Right atrium auricular region (tissue), 2 donors: Measurements from ENCODE around the gene IGFN1. TPM values are rescaled to one million over a fixed set of nuclear protein-coding genes. Genes with fewer than 3 reads are reported as not detected.

Source experiments
- DNase-seq: peaks from one replicate; pipeline ENCODE4 v3.0.0-alpha.2; 2019; ENCODE audit warnings: low spot score
- H3K27ac ChIP-seq, 2 donors: fragments of 200-600 bp; sonication (generic); 1 replicate in 1 of 2; 2 replicates in 1 of 2; pipeline ENCODE4 v1.5.1; 2016 to 2019
- H3K27me3 ChIP-seq, 2 donors: fragments of 200-600 bp; sonication (generic); one replicate each; pipeline versions ENCODE4 v1.5.1 to v1.6.0; 2017 to 2019
- H3K36me3 ChIP-seq: fragments of 200-600 bp; sonication (generic); one replicate; pipeline ENCODE4 v1.5.1; 2016
- H3K4me1 ChIP-seq, 2 donors: fragments of 200-600 bp; sonication (generic); one replicate each; pipeline versions ENCODE4 v1.5.1 to v1.6.0; 2017 to 2019
- H3K4me3 ChIP-seq, 2 donors: fragments of 200-600 bp; sonication (generic); 1 replicate in 1 of 2; 2 replicates in 1 of 2; pipeline ENCODE4 v1.5.1; 2017 to 2019; ENCODE audit warnings: mild to moderate bottlenecking in 1 of 2, moderate library complexity in 1 of 2
- H3K9me3 ChIP-seq, 2 donors: fragments of 200-600 bp; sonication (generic); one replicate each; pipeline ENCODE4 v1.5.1; 2019
- CTCF ChIP-seq, 2 donors: fragments of 200-600 bp; sonication (generic); IDR thresholded peaks; one replicate each; pipeline ENCODE4 v1.5.1; 2019; ENCODE audit warnings: antibody characterized with exemption in 2 of 2
- total RNA-seq, 2 donors: library from RNA; depleted of rRNA; stranded (reverse); fragments of >200 nt; gene quantifications; one replicate each; pipeline ENCODE4 v1.1.0, GENCODE V29; 2016

Gene IGFN1
- not detected for total RNA-seq

GRCh38 chr1:201190624-201191051 is at the start of gene IGFN1:
Gene IGFN1, plus strand, starts transcription at chr1:201190824. Its CDS starts 2,470 bp downstream, at chr1:201193294.
- Histone ChIP-seq H3K36me3 (no peaks in the 10 kb centered on the region), H3K27ac (no peak within 1 kb of the TSS), H3K4me1 (no peaks in the 10 kb centered on the region), H3K9me3 (no peaks in the 10 kb centered on the region), H3K27me3 (no peaks in the 10 kb centered on the region), H3K4me3 (no peak within 1 kb of the TSS)
- TF ChIP-seq CTCF (IDR thresholded peaks at IDR 0.05): no peak
- no peak for DNase-seq

- peaks cover 0 to 23% of the 10 kb centered on the region in 2 donors for H3K4me1 ChIP-seq
- H3K36me3 ChIP-seq: peaks cover 54% of the 10 kb centered on the region
- H3K4me3 ChIP-seq: no peak overlapping the region
- H3K27ac ChIP-seq: no peak overlapping the region
- no peaks in the 10 kb centered on the region for H3K9me3 ChIP-seq
- TF ChIP-seq CTCF (IDR thresholded peaks at IDR 0.05): no peak
- H3K27me3 ChIP-seq: no peaks in the 10 kb centered on the region
- no peak for DNase-seq
These were observed 49.7 kb upstream of the IGFN1 start for GRCh38 chr1:201140941-201141260.

- Histone ChIP-seq H3K27ac (no peak overlapping the region), H3K36me3 (peaks cover 59% of the 10 kb centered on the region), H3K27me3 (no peaks in the 10 kb centered on the region), H3K9me3 (no peaks in the 10 kb centered on the region), H3K4me3 (no peak overlapping the region), H3K4me1 (peaks cover 0 to 23% of the 10 kb centered on the region in 2 donors)
- no peak for DNase-seq
- no peak for TF ChIP-seq CTCF (IDR thresholded peaks at IDR 0.05)
These were observed 49.2 kb upstream of the IGFN1 start for GRCh38 chr1:201141418-201141817.

GRCh38 chr1:201142011-201142848 is 48.4 kb upstream of the IGFN1 start:
- DNase-seq: peak; percentile 67
- no peaks in the 10 kb centered on the region for H3K9me3 ChIP-seq
- peaks cover 63% of the 10 kb centered on the region for H3K36me3 ChIP-seq
- H3K27me3 ChIP-seq: no peaks in the 10 kb centered on the region
- no peak overlapping the region for H3K4me3 ChIP-seq
- no peak for TF ChIP-seq CTCF (IDR thresholded peaks at IDR 0.05)
- peaks cover 0 to 17% of the 10 kb centered on the region in 2 donors for H3K4me1 ChIP-seq
- peak overlapping the region in 1 of 2 donors; percentile 6 for H3K27ac ChIP-seq

- Histone ChIP-seq H3K4me3 (no peak overlapping the region), H3K4me1 (peaks cover 0 to 10% of the 10 kb centered on the region in 2 donors), H3K36me3 (peaks cover 63% of the 10 kb centered on the region), H3K9me3 (no peaks in the 10 kb centered on the region), H3K27ac (no peak overlapping the region), H3K27me3 (no peaks in the 10 kb centered on the region)
- DNase-seq: no peak
- no peak for TF ChIP-seq CTCF (IDR thresholded peaks at IDR 0.05)
These were observed 47.5 kb upstream of the IGFN1 start for GRCh38 chr1:201142849-201143725.
